HepG2 (cell line): ENCODE measurements around the gene PRICKLE3. TPM values are rescaled to one million over a fixed set of nuclear protein-coding genes. Genes with fewer than 3 reads are reported as not detected.

Experiments used
- ATAD3A ChIP-seq: sonication (generic); formaldehyde crosslinking; IDR thresholded peaks from 2 replicates; pipeline ENCODE4 v1.4.0; 2020; ENCODE audit warnings: missing genetic modification reagents
- DMAP1 ChIP-seq: IDR thresholded peaks from 2 replicates; pipeline ENCODE4 v1.6.1; 2016
- DPF2 ChIP-seq: sonication (generic); formaldehyde crosslinking; IDR thresholded peaks from 2 replicates; pipeline ENCODE4 v1.4.0; 2020; ENCODE audit warnings: mild to moderate bottlenecking, low read depth, missing genetic modification reagents, borderline replicate concordance
- ELF4 ChIP-seq: sonication (generic); formaldehyde crosslinking; IDR thresholded peaks from 2 replicates; pipeline ENCODE4 v1.5.0; 2020; ENCODE audit warnings: missing genetic modification reagents, mild to moderate bottlenecking, moderate library complexity, borderline replicate concordance
- KDM5B ChIP-seq: sonication (generic); formaldehyde crosslinking; IDR thresholded peaks from 2 replicates; pipeline ENCODE4 v1.4.0; 2020; ENCODE audit warnings: missing genetic modification reagents, mild to moderate bottlenecking, borderline replicate concordance
- NR2C2 ChIP-seq: sonication (generic); formaldehyde crosslinking; IDR thresholded peaks from 2 replicates; pipeline ENCODE4 v1.4.0; 2020; ENCODE audit warnings: missing genetic modification reagents, mild to moderate bottlenecking, moderate library complexity, borderline replicate concordance
- NRL ChIP-seq: sonication (generic); formaldehyde crosslinking; IDR thresholded peaks from 2 replicates; pipeline ENCODE4 v1.5.0; 2020; ENCODE audit warnings: missing genetic modification reagents, mild to moderate bottlenecking, moderate library complexity, borderline replicate concordance
- PHF8 ChIP-seq: sonication (generic); formaldehyde crosslinking; IDR thresholded peaks from 2 replicates; pipeline ENCODE4 v1.5.0; 2020; ENCODE audit warnings: missing genetic modification reagents
- RBFOX2 ChIP-seq: fragments of 200-400 bp; formaldehyde crosslinking; IDR thresholded peaks from 2 replicates; pipeline ENCODE4 v1.6.1; 2017; ENCODE audit warnings: low read depth, mild to moderate bottlenecking, low read length
- SALL1 ChIP-seq: sonication (generic); formaldehyde crosslinking; IDR thresholded peaks from 2 replicates; pipeline ENCODE4 v1.8.0; 2022; ENCODE audit warnings: mild to moderate bottlenecking, missing genetic modification reagents
- THYN1 ChIP-seq: sonication (generic); formaldehyde crosslinking; IDR thresholded peaks from 2 replicates; pipeline ENCODE4 v1.8.1; 2023; ENCODE audit warnings: low read depth, mild to moderate bottlenecking, moderate library complexity, missing genetic modification reagents, borderline replicate concordance
- TRIM24 ChIP-seq: sonication (generic); formaldehyde crosslinking; IDR thresholded peaks from 2 replicates; pipeline ENCODE4 v1.8.0; 2022; ENCODE audit warnings: mild to moderate bottlenecking, missing genetic modification reagents
- ZC3H13 ChIP-seq: sonication (generic); formaldehyde crosslinking; IDR thresholded peaks from 2 replicates; pipeline ENCODE4 v1.8.1; 2023; ENCODE audit warnings: mild to moderate bottlenecking, missing genetic modification reagents, moderate library complexity
- ZNF263 ChIP-seq: sonication (generic); formaldehyde crosslinking; IDR thresholded peaks from 2 replicates; pipeline ENCODE4 v1.4.0; 2020; ENCODE audit warnings: missing genetic modification reagents
- ZNF317 ChIP-seq: sonication (generic); formaldehyde crosslinking; IDR thresholded peaks from 2 replicates; pipeline ENCODE4 v1.5.0; 2020; ENCODE audit warnings: mild to moderate bottlenecking, missing genetic modification reagents
- ZNF543 ChIP-seq: sonication (generic); formaldehyde crosslinking; IDR thresholded peaks from 2 replicates; pipeline ENCODE4 v1.4.0; 2020; ENCODE audit warnings: mild to moderate bottlenecking, missing genetic modification reagents
- ZNF589 ChIP-seq: sonication (generic); formaldehyde crosslinking; conservative IDR thresholded peaks from 2 replicates; pipeline ENCODE4 v1.8.0; 2022; ENCODE audit warnings: mild to moderate bottlenecking, moderate library complexity, missing genetic modification reagents
- ZNF605 ChIP-seq: sonication (generic); formaldehyde crosslinking; IDR thresholded peaks from 2 replicates; pipeline ENCODE4 v1.8.0; 2022; ENCODE audit warnings: mild to moderate bottlenecking, missing genetic modification reagents
- ZNF614 ChIP-seq: IDR thresholded peaks from 2 replicates; pipeline ENCODE4 v1.6.1; 2018; ENCODE audit warnings: missing biosample characterization, missing genetic modification reagents, inconsistent platforms, borderline replicate concordance
- ZNF616 ChIP-seq: sonication (generic); formaldehyde crosslinking; IDR thresholded peaks from 2 replicates; pipeline ENCODE4 v1.5.0; 2020; ENCODE audit warnings: low read depth, mild to moderate bottlenecking, missing genetic modification reagents
- ZNF788 ChIP-seq: sonication (generic); formaldehyde crosslinking; IDR thresholded peaks from 2 replicates; pipeline ENCODE4 v1.5.0; 2020; ENCODE audit warnings: mild to moderate bottlenecking, missing genetic modification reagents, borderline replicate concordance
- polyA plus RNA-seq, 8 experiments: library from polyadenylated mRNA; depleted of rRNA in 3 of 8; stranded (reverse) in 7 of 8; unstranded in 1 of 8; fragments of >200 nt; fragmentation: Illumina TruSeq in 4 of 8; extraction: Trizol in 4 of 8; gene quantifications; 2 replicates each; pipeline versions ENCODE4 v1.2.1 to v1.2.3, GENCODE V29; 2011 to 2016; ENCODE audit warnings: low read depth in 4 of 8, missing spikeins in 1 of 8, mixed read lengths in 1 of 8; ENCODE audit not compliant: insufficient read depth in 1 of 8
- total RNA-seq, 5 experiments: library from RNA; depleted of rRNA; stranded (reverse); fragments of >200 nt; fragmentation: Illumina TruSeq; extraction: Trizol; gene quantifications; 2 replicates each; pipeline ENCODE4 v1.2.3, GENCODE V29; 2016; ENCODE audit warnings: low read depth in 1 of 5
- TF ChIP-seq, protein P1 (sequence below): sonication (generic); formaldehyde crosslinking; IDR thresholded peaks from 2 replicates; pipeline ENCODE4 v1.5.0; 2020; ENCODE audit warnings: mild to moderate bottlenecking, missing genetic modification reagents, borderline replicate concordance
- TF ChIP-seq, protein P2 (sequence below): sonication (generic); formaldehyde crosslinking; IDR thresholded peaks from 2 replicates; pipeline ENCODE4 v1.8.1; 2023; ENCODE audit warnings: mild to moderate bottlenecking, moderate library complexity, missing genetic modification reagents
- TF ChIP-seq, protein P3 (sequence below): IDR thresholded peaks from 2 replicates; pipeline ENCODE4 v1.6.1; 2016; ENCODE audit warnings: missing biosample characterization, missing genetic modification reagents, low read depth
- TF ChIP-seq, protein P4 (sequence below): sonication (generic); formaldehyde crosslinking; IDR thresholded peaks from 2 replicates; pipeline ENCODE4 v1.9.0; 2021; ENCODE audit warnings: missing genetic modification reagents, borderline replicate concordance

PRICKLE3 gene
- total and polyA plus RNA-seq, 2 of the 13 experiments (the other 11 are each of a cell fraction or from before 2014, with no cell fraction given): 2.6 TPM

DNA sequence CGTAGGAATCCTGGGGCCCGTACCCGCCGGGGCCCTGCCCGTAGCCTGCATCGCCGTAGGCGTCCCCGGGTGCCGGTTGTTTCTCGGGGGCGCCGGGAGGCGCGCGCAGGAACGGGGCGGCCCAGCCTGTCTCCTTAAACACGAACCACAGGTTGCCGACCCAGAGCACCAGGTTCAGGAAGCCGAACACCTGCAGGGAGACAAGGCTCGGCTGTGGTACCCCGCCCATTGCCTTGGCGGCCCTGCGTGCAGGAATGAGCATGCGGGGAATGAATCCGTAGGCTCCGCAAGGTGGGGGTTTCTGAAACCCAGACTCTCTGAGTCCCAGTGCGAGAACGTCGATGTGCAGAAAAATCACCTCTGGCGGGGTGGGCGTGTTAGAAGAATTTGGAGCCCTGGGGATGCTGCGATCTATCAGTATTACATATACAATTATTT lies 5.4 kb upstream of the PRICKLE3 start (continued):
- no peak for TF ChIP-seq TRIM24 (CRISPR knock-in tag)
- TF ChIP-seq ZNF543 (CRISPR knock-in tag): no peak
- TF ChIP-seq, protein P1, sequence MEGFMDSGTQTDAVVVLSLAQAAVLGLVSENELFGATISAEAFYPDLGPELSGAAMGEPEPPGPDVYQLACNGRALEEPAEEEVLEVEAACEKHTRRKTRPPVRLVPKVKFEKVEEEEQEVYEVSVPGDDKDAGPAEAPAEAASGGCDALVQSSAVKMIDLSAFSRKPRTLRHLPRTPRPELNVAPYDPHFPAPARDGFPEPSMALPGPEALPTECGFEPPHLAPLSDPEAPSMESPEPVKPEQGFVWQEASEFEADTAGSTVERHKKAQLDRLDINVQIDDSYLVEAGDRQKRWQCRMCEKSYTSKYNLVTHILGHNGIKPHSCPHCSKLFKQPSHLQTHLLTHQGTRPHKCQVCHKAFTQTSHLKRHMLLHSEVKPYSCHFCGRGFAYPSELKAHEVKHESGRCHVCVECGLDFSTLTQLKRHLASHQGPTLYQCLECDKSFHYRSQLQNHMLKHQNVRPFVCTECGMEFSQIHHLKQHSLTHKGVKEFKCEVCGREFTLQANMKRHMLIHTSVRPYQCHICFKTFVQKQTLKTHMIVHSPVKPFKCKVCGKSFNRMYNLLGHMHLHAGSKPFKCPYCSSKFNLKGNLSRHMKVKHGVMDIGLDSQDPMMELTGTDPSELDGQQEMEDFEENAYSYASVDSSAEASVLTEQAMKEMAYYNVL (CRISPR knock-in tag): 0 out of 2 replicates have a peak, but pooled peaks have one; percentile 23
- TF ChIP-seq NRL (CRISPR knock-in tag): 0 out of 2 replicates have a peak, but pooled peaks have one; percentile 41
- TF ChIP-seq SALL1: no peak
- TF ChIP-seq RBFOX2: peak; percentile 45; the same call in 1 of the 2 replicates
- TF ChIP-seq ZNF614 (CRISPR knock-in tag): no peak
- TF ChIP-seq ZNF788: no peak
- TF ChIP-seq, protein P2, sequence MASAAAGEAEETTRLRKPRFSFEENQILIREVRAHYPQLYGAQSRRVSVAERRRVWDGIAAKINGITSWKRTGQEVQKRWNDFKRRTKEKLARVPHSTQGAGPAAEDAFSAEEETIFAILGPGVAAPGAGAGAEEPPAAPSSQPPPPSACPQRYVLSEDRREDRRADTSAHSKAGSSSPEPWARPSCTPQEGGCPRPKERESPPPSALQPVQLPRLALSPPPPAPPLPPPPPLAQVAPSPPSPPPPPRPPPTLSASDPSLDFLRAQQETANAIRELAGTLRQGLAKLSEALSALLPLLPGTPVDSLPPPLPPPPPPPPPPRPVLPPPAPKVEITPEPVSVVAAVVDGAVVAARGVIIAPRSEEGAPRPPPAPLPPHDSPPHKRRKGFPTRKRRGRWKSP: no peak
- no peak for TF ChIP-seq PHF8 (CRISPR knock-in tag)
- 0 out of 2 replicates have a peak, but pooled peaks have one; percentile 1 for TF ChIP-seq NR2C2 (CRISPR knock-in tag)
- no peak for TF ChIP-seq THYN1 (CRISPR knock-in tag)
- TF ChIP-seq, protein P3, sequence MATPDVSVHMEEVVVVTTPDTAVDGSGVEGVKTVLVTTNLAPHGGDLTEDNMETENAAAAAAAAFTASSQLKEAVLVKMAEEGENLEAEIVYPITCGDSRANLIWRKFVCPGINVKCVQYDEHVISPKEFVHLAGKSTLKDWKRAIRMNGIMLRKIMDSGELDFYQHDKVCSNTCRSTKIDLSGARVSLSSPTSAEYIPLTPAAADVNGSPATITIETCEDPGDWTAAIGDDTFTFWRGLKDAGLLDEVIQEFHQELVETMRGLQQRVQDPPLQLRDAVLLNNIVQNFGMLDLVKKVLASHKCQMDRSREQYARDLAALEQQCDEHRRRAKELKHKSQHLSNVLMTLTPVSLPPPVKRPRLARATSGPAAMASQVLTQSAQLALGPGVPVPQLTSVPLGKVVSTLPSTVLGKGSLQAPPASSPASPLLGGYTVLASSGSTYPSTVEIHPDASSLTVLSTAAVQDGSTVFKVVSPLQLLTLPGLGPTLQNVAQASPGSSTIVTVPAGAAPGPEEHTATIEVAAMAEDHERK (CRISPR knock-in tag): peak; percentile 4; the same call in 1 of the 2 replicates
- no peak for TF ChIP-seq ELF4 (CRISPR knock-in tag)
- TF ChIP-seq ZNF616 (CRISPR knock-in tag): no peak
- TF ChIP-seq DMAP1: 0 out of 2 replicates have a peak, but pooled peaks have one; percentile 26
- 0 out of 2 replicates have a peak, but pooled peaks have one; percentile 34 for TF ChIP-seq ZC3H13 (CRISPR knock-in tag)
- TF ChIP-seq DPF2: no peak
- peak; percentile 55; the same call in 1 of the 2 replicates for TF ChIP-seq KDM5B (CRISPR knock-in tag)
- 0 out of 2 replicates have a peak, but pooled peaks have one; percentile 47 for TF ChIP-seq ZNF605 (CRISPR knock-in tag)
- TF ChIP-seq ZNF589 (CRISPR knock-in tag): no peak
- no peak for TF ChIP-seq ZNF263
- TF ChIP-seq ATAD3A (CRISPR knock-in tag): no peak
- TF ChIP-seq ZNF317 (CRISPR knock-in tag): 0 out of 2 replicates have a peak, but pooled peaks have one; percentile 21
- TF ChIP-seq, protein P4, sequence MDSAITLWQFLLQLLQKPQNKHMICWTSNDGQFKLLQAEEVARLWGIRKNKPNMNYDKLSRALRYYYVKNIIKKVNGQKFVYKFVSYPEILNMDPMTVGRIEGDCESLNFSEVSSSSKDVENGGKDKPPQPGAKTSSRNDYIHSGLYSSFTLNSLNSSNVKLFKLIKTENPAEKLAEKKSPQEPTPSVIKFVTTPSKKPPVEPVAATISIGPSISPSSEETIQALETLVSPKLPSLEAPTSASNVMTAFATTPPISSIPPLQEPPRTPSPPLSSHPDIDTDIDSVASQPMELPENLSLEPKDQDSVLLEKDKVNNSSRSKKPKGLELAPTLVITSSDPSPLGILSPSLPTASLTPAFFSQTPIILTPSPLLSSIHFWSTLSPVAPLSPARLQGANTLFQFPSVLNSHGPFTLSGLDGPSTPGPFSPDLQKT: no peak
